Neural cell (in vitro differentiated cells): ENCODE measurements around the gene TOP1.

Source experiments
- CTCF ChIP-seq: fragments of 450-650 bp; IDR thresholded peaks from 2 replicates; pipeline ENCODE4 v1.5.1; 2014; ENCODE audit warnings: antibody characterized with exemption, mild to moderate bottlenecking, moderate library complexity; ENCODE audit not compliant: poor library complexity, severe bottlenecking
- EP300 ChIP-seq: fragments of 450-650 bp; conservative IDR thresholded peaks from 2 replicates; pipeline ENCODE4 v1.6.1; 2014; ENCODE audit warnings: antibody characterized with exemption, mild to moderate bottlenecking, moderate library complexity; ENCODE audit not compliant: poor library complexity, severe bottlenecking
- EZH2 ChIP-seq: fragments of 200-600, 300-800 bp; shearing (Covaris generic), sonication (generic); IDR thresholded peaks from 2 replicates; pipeline ENCODE4 v1.6.1; 2014; ENCODE audit warnings: antibody characterized with exemption, low read length, borderline replicate concordance, mild to moderate bottlenecking; ENCODE audit not compliant: insufficient read depth, poor library complexity, severe bottlenecking
- POLR2AphosphoS5 ChIP-seq: IDR thresholded peaks from 2 replicates; pipeline ENCODE4 v1.6.1; 2012
- SMC3 ChIP-seq: fragments of 450-650 bp; conservative IDR thresholded peaks from 2 replicates; pipeline ENCODE4 v1.6.1; 2014; ENCODE audit warnings: antibody characterized with exemption, mild to moderate bottlenecking, moderate library complexity; ENCODE audit not compliant: poor library complexity

- no peak for TF ChIP-seq CTCF
- TF ChIP-seq POLR2AphosphoS5, result no peak
- no peak for TF ChIP-seq SMC3
- no peak for TF ChIP-seq EP300
- no peak for TF ChIP-seq EZH2
Observed at GRCh38 chr20:41121399-41121798, 92.8 kb downstream of the TOP1 start.
